ENCODE data around the gene TBC1D9B.

Gene TBC1D9B

GRCh38 chr5:179868541-179868940, 39.2 kb downstream of the TBC1D9B start:
- DNase-seq, result no peak

- no peak for DNase-seq
Observed at GRCh38 chr5:179867476-179867875, 40.2 kb downstream of the TBC1D9B start.

DNA sequence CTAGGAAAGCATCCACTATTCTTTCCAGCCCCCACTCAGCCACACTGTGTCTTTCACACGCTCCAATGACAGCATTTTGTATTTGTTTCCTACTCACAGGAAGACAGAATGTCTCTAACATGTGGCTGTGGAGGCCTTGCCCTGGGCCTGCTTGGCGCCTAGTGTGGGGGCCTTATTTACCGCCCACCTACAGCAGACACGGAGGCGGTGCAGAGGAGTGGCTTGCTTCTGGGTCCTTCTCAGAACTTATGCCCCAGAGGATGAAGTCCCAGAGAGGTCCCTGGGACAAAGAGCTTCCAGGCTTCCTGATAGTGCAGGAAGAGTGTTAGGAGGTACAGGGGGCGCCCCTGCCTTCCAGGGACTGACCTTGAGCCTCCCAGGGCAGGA, 40.6 kb downstream of the TBC1D9B start:
- no peak for DNase-seq

DNA sequence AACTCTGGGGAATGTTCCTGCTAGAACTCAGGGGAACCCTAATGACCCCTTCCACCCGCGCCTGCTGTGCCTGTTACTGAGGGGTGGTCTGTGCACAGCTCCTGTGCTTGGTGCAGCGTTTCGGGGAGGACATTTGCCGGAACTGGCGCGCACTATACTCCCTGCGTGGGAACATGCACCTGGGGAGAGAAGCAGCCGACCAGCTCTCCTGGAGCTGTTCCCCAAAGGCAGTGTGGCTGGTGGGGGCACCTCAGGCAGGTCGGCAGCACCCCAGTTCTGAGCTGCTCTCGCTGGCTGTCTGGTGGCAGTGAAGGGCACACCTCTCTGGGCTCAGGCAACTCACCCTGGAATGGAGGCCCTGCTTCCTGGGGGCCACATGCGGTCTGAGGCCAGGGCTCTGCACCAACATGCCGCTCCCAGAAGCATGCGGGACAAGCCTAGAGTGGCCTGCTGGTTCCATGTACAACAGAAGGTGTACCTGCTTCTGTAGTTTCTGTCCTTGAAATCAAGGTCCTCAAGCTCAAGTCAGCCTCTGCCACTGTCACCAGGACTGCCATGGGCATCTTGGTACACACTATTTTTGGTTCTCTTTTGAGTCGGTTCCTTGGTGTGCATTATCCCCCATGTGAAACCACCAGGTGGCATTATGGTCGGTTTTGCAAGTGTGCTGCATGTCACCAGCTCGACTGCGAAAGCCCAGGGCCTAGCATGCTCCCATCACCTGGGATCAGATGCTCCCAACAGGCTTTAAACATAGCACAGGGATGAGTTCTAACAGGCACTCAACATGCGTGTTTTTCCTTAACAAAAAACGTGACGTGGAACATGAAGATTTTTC, 41.2 kb downstream of the TBC1D9B start:
- DNase-seq, result peak in 1 of 4 experiments; percentile 17

DNA sequence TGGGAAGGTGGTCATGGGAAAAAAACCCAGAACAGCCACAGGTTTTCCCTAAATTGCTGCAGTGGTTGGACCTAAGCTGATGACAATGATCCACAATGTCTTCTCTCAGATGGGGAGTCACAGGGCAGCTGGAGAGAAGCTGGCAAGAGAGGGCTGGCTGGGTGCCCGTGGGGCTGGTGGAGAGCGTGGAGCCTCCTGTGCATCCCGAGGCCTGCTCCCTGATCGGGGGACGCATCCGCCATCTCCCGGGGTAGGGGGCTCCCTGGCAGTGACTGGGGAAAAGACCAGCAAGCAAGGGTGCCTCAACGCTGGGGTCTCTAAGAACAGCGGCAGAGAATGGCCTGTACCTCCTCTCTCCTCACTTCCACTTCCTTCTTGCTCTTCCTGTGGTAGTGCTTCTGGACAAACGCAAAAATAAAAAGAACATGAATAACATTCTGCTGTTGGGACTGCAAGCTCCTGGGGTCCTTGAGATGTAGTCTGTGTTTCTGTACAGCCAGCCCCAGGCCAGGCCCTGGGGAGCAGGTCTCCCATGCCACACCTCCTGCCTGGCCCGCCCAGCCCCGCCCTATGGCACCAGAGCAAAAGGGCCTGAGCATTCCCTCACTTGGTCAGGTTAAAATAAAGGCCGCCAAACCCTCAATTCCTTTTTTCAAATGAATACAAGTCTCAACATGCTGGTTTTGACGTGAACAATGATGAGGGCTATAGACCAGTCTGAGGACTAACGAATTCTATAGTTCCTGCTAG, 42.0 kb downstream of the TBC1D9B start:
- DNase-seq, result no peak

GRCh38 chr5:179864686-179865085, 43.0 kb downstream of the TBC1D9B start:
- no peak for DNase-seq

- no peak for DNase-seq
Observed at GRCh38 chr5:179863449-179864085, 44.1 kb downstream of the TBC1D9B start.

GRCh38 chr5:179862891-179863290, 44.8 kb downstream of the TBC1D9B start:
- DNase-seq, result no peak

DNA sequence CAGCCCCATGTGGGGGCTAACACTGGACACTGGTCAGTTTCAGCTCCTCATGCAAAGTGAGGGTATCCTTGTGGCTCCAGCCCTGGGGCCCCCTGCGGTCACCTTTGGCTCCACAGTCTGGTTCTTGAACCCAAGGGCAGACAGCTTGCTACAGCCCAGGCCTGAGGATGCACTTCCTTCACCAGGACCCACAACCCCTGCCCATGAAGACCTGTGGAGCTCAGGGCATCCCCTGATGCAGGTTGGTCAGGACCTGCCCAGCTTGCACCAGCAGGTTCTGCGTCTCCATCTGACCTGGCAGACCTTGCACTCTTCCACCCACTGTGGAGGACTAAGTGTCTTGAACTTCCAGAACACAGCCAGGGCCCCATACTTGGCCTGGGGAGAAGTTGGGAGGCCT, 45.4 kb downstream of the TBC1D9B start:
- no peak for DNase-seq

- no peak for DNase-seq
Observed at GRCh38 chr5:179860301-179860700, 47.4 kb downstream of the TBC1D9B start.

DNA sequence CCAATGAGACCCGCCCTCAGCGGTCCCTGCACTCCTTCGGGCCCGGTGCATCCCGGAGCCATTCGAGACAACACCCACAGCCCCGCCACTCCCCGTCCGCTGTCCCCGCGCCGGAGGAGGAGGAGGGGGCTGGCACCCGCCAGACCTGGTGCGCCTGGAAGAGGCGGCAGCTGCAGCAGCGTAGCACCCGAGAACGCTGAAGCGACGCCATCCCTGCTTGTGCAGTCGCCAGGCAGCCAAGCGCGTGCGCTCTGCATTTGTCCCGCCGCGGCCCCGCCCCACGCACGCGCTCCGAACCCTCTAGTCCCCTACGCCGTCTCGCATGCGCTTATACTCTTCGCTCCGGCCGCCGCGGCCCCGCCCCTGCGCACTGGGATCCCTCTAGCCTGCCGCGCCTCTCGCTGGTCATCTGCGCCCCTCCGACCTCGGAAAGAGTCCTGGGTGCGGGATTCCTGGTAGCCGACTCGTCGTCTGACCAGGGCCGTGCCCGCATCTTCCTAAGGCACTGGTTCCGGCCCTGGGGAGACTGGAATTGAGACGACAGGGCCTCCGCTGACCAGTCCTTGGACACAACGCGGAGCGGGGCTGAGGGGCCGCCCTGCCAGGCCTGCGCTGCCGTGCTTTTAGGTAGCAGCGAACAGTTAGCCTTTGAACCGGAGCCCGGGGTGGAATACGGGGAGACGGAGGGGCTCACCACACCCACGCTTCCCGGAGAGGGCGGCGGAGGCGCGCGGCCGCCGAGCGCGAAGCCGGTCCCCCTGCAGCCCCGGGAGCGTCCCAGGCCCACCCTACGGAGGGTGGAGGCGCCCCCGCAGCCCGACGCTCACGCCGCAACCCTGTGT, 48.9 kb downstream of the TBC1D9B start, which contains the start of gene MRNIP:
TSS of gene MRNIP (minus strand) at position 232 of the 842 bp plus-strand sequence. CDS start at position 211, 21 bp downstream.
- peak; percentile 95 to 98 (median 97) for DNase-seq

GRCh38 chr5:179858241-179858585, 49.5 kb downstream of the TBC1D9B start:
- peak in 2 of 4 experiments; percentile 16 to 41 for DNase-seq

- no peak for DNase-seq
Observed at GRCh38 chr5:179854356-179854755, 53.3 kb downstream of the TBC1D9B start.

DNA sequence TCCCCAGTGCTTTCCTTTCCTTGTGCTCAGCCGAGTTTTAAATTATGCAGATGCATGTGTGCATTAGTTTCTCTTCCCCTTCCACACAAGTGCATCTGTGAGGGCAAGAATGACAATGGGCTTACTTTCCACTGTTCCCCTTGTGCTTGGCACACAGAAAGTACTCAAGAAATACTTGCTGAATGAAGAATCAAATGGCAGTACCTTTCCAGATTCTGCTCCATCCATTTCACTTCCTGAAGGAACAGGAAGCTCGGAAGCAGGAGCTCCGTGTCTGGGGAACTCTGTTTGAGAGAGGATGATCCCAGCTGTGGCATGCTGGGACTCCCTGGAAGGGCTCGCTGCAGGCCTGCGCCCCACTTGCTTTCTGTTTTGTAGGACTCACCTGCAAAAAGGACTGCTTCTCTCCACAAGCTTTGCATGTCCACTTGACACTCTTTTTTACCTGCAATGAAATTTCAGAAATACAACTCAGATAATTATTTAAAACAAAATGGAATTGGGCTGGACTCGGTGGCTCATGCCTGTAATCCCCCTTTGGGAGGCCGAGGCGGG, 54.6 kb downstream of the TBC1D9B start:
- DNase-seq, result peak; percentile 42 to 72 (median 56)

GRCh38 chr5:179841621-179842020, 66.1 kb downstream of the TBC1D9B start:
- DNase-seq, result no peak

DNA sequence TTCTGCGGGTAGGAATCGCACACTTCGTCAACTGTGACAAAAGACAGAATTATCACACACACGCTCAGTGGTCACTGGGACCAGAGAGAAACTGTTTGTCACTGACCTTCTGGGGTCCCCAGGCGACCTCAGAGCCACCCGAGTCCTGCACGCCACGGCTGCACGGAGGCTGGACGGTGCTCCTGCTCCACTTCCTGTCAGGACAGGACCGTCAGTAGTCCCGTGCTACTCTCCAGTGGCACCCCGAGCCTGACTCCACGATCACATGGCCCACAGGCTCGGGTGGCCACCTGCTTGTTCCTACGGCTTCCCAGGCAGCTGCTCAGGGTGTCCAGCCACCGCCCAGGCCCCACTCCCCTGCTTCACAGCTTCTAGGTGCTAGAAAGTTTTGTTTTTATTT, 66.9 kb downstream of the TBC1D9B start:
- no peak for DNase-seq

DNA sequence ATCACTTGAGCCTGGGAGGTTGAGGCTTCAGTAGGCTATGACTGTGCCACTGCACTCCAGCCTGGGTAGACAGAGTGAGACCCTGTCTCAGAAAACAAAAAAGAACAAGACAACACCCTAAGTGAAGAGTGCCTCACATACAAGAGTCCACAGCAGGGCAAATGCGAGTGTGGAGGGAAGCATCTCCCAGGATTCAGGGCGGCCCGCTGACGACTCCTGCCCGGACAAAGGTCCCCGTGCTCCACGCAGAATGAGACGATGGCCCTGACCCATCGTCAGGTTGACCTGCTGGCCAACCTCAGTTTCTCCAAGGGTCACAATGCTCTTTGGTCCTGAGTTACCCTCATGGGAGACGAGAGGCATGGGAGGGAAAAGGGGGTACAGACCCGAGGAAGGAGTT, 67.4 kb downstream of the TBC1D9B start:
- DNase-seq, result no peak

- no peak for DNase-seq
Observed at GRCh38 chr5:179839328-179840256, 68.1 kb downstream of the TBC1D9B start.

- no peak for DNase-seq
Observed at GRCh38 chr5:179837076-179838011, 70.4 kb downstream of the TBC1D9B start.

Measured in suppressor macrophage (primary cell).